ENCODE data around the gene TASP1.

TASP1 gene

GRCh38 chr20:13638496-13639149, at the start of gene TASP1:
TASP1 (minus strand) TSS chr20:13638932; CDS start chr20:13630078, 8,854 bp downstream.
- Mint-ChIP-seq H3K9me3 (no peaks in the 10 kb centered on the region), H3K4me3 (peak within 1 kb of the TSS; percentile 92), H3K36me3 (peaks cover 14% of the 10 kb centered on the region), H3K27me3 (no peaks in the 10 kb centered on the region), H3K4me1 (peaks cover 26% of the 10 kb centered on the region), H3K27ac (peak within 1 kb of the TSS; percentile 76)
- ATAC-seq, result peak; percentile 100

GRCh38 chr20:13687815-13688214, 49.1 kb upstream of the TASP1 start:
- H3K4me3 Mint-ChIP-seq, result no peak overlapping the region
- H3K9me3 Mint-ChIP-seq, result no peaks in the 10 kb centered on the region
- no peak overlapping the region for H3K27ac Mint-ChIP-seq
- H3K4me1 Mint-ChIP-seq, result peaks cover 33% of the 10 kb centered on the region
- ATAC-seq, result no peak
- H3K36me3 Mint-ChIP-seq, result no peaks in the 10 kb centered on the region
- H3K27me3 Mint-ChIP-seq, result no peaks in the 10 kb centered on the region

GRCh38 chr20:13685623-13686022, 46.9 kb upstream of the TASP1 start:
- Mint-ChIP-seq H3K9me3 (no peaks in the 10 kb centered on the region), H3K27me3 (no peaks in the 10 kb centered on the region), H3K27ac (peak overlapping the region; percentile 21), H3K4me3 (no peak overlapping the region), H3K36me3 (no peaks in the 10 kb centered on the region), H3K4me1 (peaks cover 33% of the 10 kb centered on the region)
- ATAC-seq, result no peak

- Mint-ChIP-seq H3K9me3 (no peaks in the 10 kb centered on the region), H3K4me1 (peaks cover 33% of the 10 kb centered on the region), H3K36me3 (no peaks in the 10 kb centered on the region), H3K27me3 (no peaks in the 10 kb centered on the region), H3K27ac (peak overlapping the region; percentile 11), H3K4me3 (no peak overlapping the region)
- ATAC-seq, result peak; percentile 69
Observed at GRCh38 chr20:13684566-13685222, 46.0 kb upstream of the TASP1 start.

GRCh38 chr20:13683833-13684232, 45.1 kb upstream of the TASP1 start:
- Mint-ChIP-seq H3K27me3 (no peaks in the 10 kb centered on the region), H3K27ac (peak overlapping the region; percentile 11), H3K4me3 (no peak overlapping the region), H3K9me3 (no peaks in the 10 kb centered on the region), H3K4me1 (peaks cover 33% of the 10 kb centered on the region), H3K36me3 (no peaks in the 10 kb centered on the region)
- no peak for ATAC-seq

GRCh38 chr20:13681248-13682125, 42.8 kb upstream of the TASP1 start:
- H3K27ac Mint-ChIP-seq, result no peak overlapping the region
- H3K4me1 Mint-ChIP-seq, result peaks cover 28% of the 10 kb centered on the region
- no peaks in the 10 kb centered on the region for H3K36me3 Mint-ChIP-seq
- no peak overlapping the region for H3K4me3 Mint-ChIP-seq
- H3K9me3 Mint-ChIP-seq, result no peaks in the 10 kb centered on the region
- H3K27me3 Mint-ChIP-seq, result no peaks in the 10 kb centered on the region
- ATAC-seq, result peak; percentile 69

GRCh38 chr20:13678944-13679343, 40.2 kb upstream of the TASP1 start:
- Mint-ChIP-seq H3K4me3 (no peak overlapping the region), H3K27ac (no peak overlapping the region), H3K4me1 (peaks cover 5% of the 10 kb centered on the region), H3K36me3 (no peaks in the 10 kb centered on the region), H3K9me3 (peaks cover 3% of the 10 kb centered on the region), H3K27me3 (peaks cover 8% of the 10 kb centered on the region)
- no peak for ATAC-seq

- no peaks in the 10 kb centered on the region for H3K4me1 Mint-ChIP-seq
- H3K36me3 Mint-ChIP-seq, result no peaks in the 10 kb centered on the region
- no peak overlapping the region for H3K4me3 Mint-ChIP-seq
- ATAC-seq, result no peak
- no peak overlapping the region for H3K27ac Mint-ChIP-seq
- peaks cover 8% of the 10 kb centered on the region for H3K27me3 Mint-ChIP-seq
- peaks cover 3% of the 10 kb centered on the region for H3K9me3 Mint-ChIP-seq
Observed at GRCh38 chr20:13677241-13677640, 38.5 kb upstream of the TASP1 start.

- no peak for ATAC-seq
- no peak overlapping the region for H3K4me3 Mint-ChIP-seq
- no peaks in the 10 kb centered on the region for H3K4me1 Mint-ChIP-seq
- peaks cover 8% of the 10 kb centered on the region for H3K27me3 Mint-ChIP-seq
- no peak overlapping the region for H3K27ac Mint-ChIP-seq
- H3K9me3 Mint-ChIP-seq, result peaks cover 3% of the 10 kb centered on the region
- H3K36me3 Mint-ChIP-seq, result no peaks in the 10 kb centered on the region
Observed at GRCh38 chr20:13676682-13677081, 38.0 kb upstream of the TASP1 start.

- Mint-ChIP-seq H3K27ac (no peak overlapping the region), H3K27me3 (peaks cover 8% of the 10 kb centered on the region), H3K36me3 (no peaks in the 10 kb centered on the region), H3K4me3 (no peak overlapping the region), H3K4me1 (peaks cover 4% of the 10 kb centered on the region), H3K9me3 (peaks cover 3% of the 10 kb centered on the region)
- no peak for ATAC-seq
Observed at GRCh38 chr20:13672690-13673089, 34.0 kb upstream of the TASP1 start.

GRCh38 chr20:13671916-13672378, 33.2 kb upstream of the TASP1 start:
- Mint-ChIP-seq H3K36me3 (no peaks in the 10 kb centered on the region), H3K4me3 (no peak overlapping the region), H3K4me1 (peaks cover 4% of the 10 kb centered on the region), H3K27ac (no peak overlapping the region), H3K9me3 (peaks cover 3% of the 10 kb centered on the region), H3K27me3 (peaks cover 8% of the 10 kb centered on the region)
- no peak for ATAC-seq

- Mint-ChIP-seq H3K36me3 (no peaks in the 10 kb centered on the region), H3K27me3 (peaks cover 8% of the 10 kb centered on the region), H3K4me3 (no peak overlapping the region), H3K9me3 (peaks cover 3% of the 10 kb centered on the region), H3K27ac (no peak overlapping the region), H3K4me1 (peaks cover 4% of the 10 kb centered on the region)
- no peak for ATAC-seq
Observed at GRCh38 chr20:13671512-13671911, 32.8 kb upstream of the TASP1 start.

GRCh38 chr20:13670160-13670559, 31.4 kb upstream of the TASP1 start:
- Mint-ChIP-seq H3K27ac (no peak overlapping the region), H3K4me3 (no peak overlapping the region), H3K27me3 (peaks cover 6% of the 10 kb centered on the region), H3K9me3 (peaks cover 3% of the 10 kb centered on the region), H3K4me1 (peaks cover 4% of the 10 kb centered on the region), H3K36me3 (no peaks in the 10 kb centered on the region)
- ATAC-seq, result no peak

GRCh38 chr20:13665709-13666395, 27.1 kb upstream of the TASP1 start:
- Mint-ChIP-seq H3K4me3 (no peak overlapping the region), H3K36me3 (no peaks in the 10 kb centered on the region)
- no peak for ATAC-seq

More at GRCh38 chr20:13665709-13666395, 27.1 kb upstream of the TASP1 start:
- Mint-ChIP-seq H3K27me3 (no peaks in the 10 kb centered on the region), H3K9me3 (no peaks in the 10 kb centered on the region), H3K4me1 (peaks cover 4% of the 10 kb centered on the region), H3K27ac (no peak overlapping the region)

Measured in stimulated activated memory B cell treated with anti-CD40 and anti-IgM and Interleukin-4, amounts not matched to agents 10 μg/mL and 1 μg/mL and 100 μg/mL, for 72 hours (primary cell).